Tibial nerve (tissue), 4 donors: ENCODE results near the gene PVALEF. TPM values are rescaled to one million over a fixed set of nuclear protein-coding genes. Genes with fewer than 3 reads are reported as not detected.
A peak's percentile ranks its signal among the peaks of the same experiment; 100 is the strongest.

Source experiments
- DNase-seq, 2 donors: peaks; one replicate each; pipeline ENCODE4 v3.0.0-alpha.2; 2019; ENCODE audit warnings: low spot score in 2 of 2
- H3K27ac ChIP-seq, 4 donors: fragments of 200-600 bp; sonication (generic) in 3 of 4; one replicate each; pipeline ENCODE4 v1.5.1; 2017 to 2019; ENCODE audit warnings: mild to moderate bottlenecking in 1 of 4
- H3K27me3 ChIP-seq, 2 donors: fragments of 200-600 bp; sonication (generic) in 1 of 2; one replicate each; pipeline versions ENCODE4 v1.5.1 to v1.6.0; 2017 to 2019
- H3K36me3 ChIP-seq, 3 donors: fragments of 200-600 bp; sonication (generic); one replicate each; pipeline ENCODE4 v1.5.1; 2018 to 2019
- H3K4me1 ChIP-seq, 4 donors: fragments of 200-600 bp; sonication (generic) in 3 of 4; one replicate each; pipeline ENCODE4 v1.5.1; 2017 to 2019
- H3K4me3 ChIP-seq, 4 donors: fragments of 200-600 bp; sonication (generic) in 3 of 4; one replicate each; pipeline ENCODE4 v1.5.1; 2017 to 2019; ENCODE audit warnings: mild to moderate bottlenecking in 1 of 4, moderate library complexity in 1 of 4
- H3K9me3 ChIP-seq, 4 donors: fragments of 200-600 bp; sonication (generic) in 3 of 4; one replicate each; pipeline ENCODE4 v1.5.1; 2017 to 2019
- EP300 ChIP-seq, 2 donors: sonication (generic); formaldehyde crosslinking; IDR thresholded peaks; one replicate each; pipeline ENCODE4 v1.6.1; 2017; ENCODE audit warnings: antibody characterized with exemption in 2 of 2, mild to moderate bottlenecking in 1 of 2
- POLR2A ChIP-seq, 2 donors: fragments of 450-650 bp; IDR thresholded peaks; one replicate each; pipeline ENCODE4 v1.6.1; 2017; ENCODE audit warnings: antibody characterized with exemption in 2 of 2, mild to moderate bottlenecking in 2 of 2, moderate library complexity in 2 of 2
- WGBS, 2 donors: methylation state at CpG; one replicate each; pipeline ENCODE4 v1.1.5; 2018; 5-methylcytosine and 5-hydroxymethylcytosine counted together
- total RNA-seq, 4 donors: library from RNA; depleted of rRNA; stranded (reverse); fragments of >200 nt; gene quantifications; one replicate each; pipeline ENCODE4 v1.1.0, GENCODE V29; 2016
- TF ChIP-seq, protein P1 (sequence below), 5 experiments: fragments of 200-600 bp in 3 of 5; fragments of 450-650 bp in 2 of 5; sonication (generic) in 3 of 5; IDR thresholded peaks; one replicate each; pipeline ENCODE4 v1.5.1; 2016 to 2019; ENCODE audit warnings: antibody characterized with exemption in 5 of 5, mild to moderate bottlenecking in 3 of 5, moderate library complexity in 2 of 5

The PVALEF gene
- total RNA-seq, result not detected

DNA sequence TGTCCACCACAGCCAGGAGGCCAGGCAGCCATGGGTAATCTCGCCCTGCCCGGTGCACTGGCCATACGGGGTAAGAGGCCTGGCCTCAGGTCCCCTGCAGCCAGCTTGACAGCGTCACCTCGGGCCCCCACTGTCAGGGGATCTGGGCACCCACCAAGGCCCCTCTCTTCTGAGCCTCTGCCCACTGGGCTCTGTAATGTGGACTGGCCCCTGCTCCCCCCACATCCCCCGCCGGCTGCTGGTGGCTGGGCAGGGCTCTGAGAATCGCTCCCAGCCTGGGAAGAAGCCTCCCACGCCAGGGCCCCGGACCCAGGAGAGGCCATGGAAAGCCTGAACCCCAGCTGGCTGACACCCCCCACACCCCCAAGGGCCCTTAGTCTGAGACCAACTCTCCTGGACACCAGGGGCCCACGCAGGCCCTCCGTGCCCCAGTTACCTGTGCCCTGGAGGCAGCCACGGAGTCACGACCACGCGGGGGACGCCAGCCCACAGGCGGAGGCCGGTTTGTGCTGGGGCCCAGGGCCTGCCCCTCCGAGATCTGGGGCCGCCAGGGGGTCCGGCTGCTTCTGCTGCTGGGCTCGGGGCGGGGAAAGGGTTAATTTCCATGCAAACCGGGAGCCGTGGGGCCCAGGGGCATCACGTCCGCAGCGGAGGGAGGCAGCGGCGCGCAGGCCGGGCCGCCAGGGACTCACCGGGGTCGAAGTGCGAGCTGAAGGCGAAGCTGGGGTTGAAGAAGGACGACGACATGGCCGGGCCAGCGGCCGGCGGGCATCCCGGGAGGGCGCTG, at the start of gene PVALEF:
PVALEF (plus strand) TSS at position 262 of the 787 bp plus-strand sequence. CDS start 15,720 bp downstream, outside the sequence.
- Histone ChIP-seq H3K36me3 (no peaks in the 10 kb centered on the region), H3K4me1 (peaks cover 0 to 36% (median 3%) of the 10 kb centered on the region in 4 donors), H3K9me3 (no peaks in the 10 kb centered on the region), H3K27ac (peak within 1 kb of the TSS; percentile 43 to 90 (median 78)), H3K27me3 (peaks cover 0 to 9% of the 10 kb centered on the region in 2 donors), H3K4me3 (peak within 1 kb of the TSS; percentile 37 to 61 (median 50))
- WGBS, 2 donors, result 17 to 39% methylated on average over 16 to 31 of the region's 46 CpGs
- no peak for TF ChIP-seq EP300 (IDR thresholded peaks at IDR 0.05)
- TF ChIP-seq, protein P1, sequence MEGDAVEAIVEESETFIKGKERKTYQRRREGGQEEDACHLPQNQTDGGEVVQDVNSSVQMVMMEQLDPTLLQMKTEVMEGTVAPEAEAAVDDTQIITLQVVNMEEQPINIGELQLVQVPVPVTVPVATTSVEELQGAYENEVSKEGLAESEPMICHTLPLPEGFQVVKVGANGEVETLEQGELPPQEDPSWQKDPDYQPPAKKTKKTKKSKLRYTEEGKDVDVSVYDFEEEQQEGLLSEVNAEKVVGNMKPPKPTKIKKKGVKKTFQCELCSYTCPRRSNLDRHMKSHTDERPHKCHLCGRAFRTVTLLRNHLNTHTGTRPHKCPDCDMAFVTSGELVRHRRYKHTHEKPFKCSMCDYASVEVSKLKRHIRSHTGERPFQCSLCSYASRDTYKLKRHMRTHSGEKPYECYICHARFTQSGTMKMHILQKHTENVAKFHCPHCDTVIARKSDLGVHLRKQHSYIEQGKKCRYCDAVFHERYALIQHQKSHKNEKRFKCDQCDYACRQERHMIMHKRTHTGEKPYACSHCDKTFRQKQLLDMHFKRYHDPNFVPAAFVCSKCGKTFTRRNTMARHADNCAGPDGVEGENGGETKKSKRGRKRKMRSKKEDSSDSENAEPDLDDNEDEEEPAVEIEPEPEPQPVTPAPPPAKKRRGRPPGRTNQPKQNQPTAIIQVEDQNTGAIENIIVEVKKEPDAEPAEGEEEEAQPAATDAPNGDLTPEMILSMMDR (IDR thresholded peaks at IDR 0.05), result no peak
- no peak for TF ChIP-seq POLR2A (IDR thresholded peaks at IDR 0.05)
- DNase-seq, result no peak

DNA sequence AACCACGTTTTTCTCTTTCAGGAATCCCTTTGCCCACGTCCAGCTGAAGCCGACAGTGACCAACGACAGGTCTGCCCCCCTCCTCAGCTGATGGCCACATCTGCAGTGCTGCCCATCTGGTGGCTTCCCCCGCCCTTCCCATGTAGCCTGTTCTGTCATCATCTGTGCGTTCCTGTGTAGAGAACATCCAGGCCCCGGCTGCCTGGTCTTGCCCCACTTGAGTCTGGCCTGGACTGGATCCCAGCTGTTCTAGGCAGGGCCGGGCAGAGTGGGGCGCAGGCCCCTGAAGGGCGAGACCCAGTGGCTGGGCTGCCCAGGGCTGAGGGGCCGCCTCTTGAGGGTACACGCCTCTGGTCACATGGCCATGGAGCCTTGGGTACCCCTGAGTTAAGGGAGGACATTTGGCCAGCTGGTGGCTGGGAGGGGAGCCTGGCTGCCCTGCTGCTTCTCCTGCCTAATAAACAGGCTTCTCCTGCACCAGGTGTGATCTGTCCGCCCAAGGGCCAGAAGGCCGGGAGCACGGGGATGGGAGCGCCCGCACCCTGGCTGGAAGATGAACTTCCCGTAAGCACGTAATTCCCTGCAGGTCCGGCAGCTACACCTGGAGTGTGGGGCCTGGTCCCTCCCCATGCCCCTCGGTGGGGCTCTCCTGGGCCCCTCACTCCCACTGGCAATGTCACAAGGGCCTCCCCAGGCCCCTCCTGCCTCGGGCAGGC, 49.4 kb upstream of the PVALEF start:
- Histone ChIP-seq H3K4me1 (peaks cover 0 to 66% (median 20%) of the 10 kb centered on the region in 4 donors), H3K9me3 (no peaks in the 10 kb centered on the region), H3K27me3 (no peaks in the 10 kb centered on the region), H3K36me3 (peaks cover 0 to 73% (median 0%) of the 10 kb centered on the region in 3 donors), H3K27ac (peak overlapping the region; percentile 32 to 93 (median 84)), H3K4me3 (no peak overlapping the region)
- no peak for DNase-seq
- no peak for TF ChIP-seq POLR2A (IDR thresholded peaks at IDR 0.05)
- TF ChIP-seq, protein P1 (IDR thresholded peaks at IDR 0.05), result no peak
- 62 to 69% methylated on average over 13 to 20 of the region's 22 CpGs for WGBS, 2 donors

DNA sequence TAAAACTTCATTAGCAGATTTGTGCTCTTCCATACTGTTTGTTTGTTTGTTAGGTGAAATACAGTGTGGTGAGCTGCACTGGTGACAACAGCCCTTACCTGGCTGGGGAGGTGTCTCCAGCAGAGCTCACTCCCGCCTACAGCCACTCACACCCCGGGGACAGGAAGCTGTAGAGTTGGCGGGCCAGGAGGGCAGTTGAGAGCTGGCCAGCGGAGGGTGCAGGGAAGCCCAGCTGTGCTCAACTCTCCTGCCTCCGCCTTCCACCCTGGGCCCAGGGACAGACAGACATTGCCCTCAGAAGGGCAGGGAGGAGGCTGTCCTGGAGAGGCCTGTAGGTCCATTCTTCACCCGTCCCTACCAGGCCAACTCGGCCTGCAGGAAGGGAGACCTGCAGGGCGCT, 48.6 kb upstream of the PVALEF start:
- Histone ChIP-seq H3K27me3 (no peaks in the 10 kb centered on the region), H3K4me1 (peaks cover 0 to 69% (median 22%) of the 10 kb centered on the region in 4 donors), H3K4me3 (no peak overlapping the region), H3K36me3 (peaks cover 0 to 66% (median 0%) of the 10 kb centered on the region in 3 donors), H3K9me3 (no peaks in the 10 kb centered on the region), H3K27ac (peak overlapping the region; percentile 32 to 93 (median 84))
- TF ChIP-seq POLR2A (IDR thresholded peaks at IDR 0.05), result no peak
- no peak for TF ChIP-seq EP300 (IDR thresholded peaks at IDR 0.05)
- TF ChIP-seq, protein P1 (IDR thresholded peaks at IDR 0.05), result no peak
- DNase-seq, result no peak
- 76 to 87% methylated on average over 3 to 8 of the region's 8 CpGs for WGBS, 2 donors

DNA sequence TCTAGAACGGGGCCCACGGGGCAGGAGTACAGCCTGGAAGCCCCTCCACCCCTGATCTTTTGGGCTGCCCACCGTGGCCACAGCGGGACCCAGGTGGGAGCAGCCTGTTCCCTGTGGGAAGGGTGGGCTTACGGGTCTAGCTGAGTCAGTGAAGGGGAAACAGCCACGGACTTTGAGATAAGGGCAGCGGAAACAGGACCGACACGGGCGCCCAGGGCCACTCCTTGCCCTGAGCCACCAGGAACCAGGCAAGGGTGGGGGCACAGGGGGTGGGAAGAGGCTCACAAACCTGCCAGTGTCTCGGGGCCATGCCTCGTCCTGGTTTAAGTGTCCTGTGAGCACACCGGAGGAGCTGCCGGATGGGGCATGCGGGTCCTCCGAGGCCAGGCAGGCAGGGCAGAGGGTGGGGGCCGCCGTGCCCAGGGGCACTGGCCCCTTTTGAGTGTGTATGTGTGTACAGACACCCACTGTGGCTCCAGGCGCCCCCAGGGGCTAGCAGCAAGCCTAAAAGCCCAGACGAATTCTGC, 47.6 kb upstream of the PVALEF start:
- Histone ChIP-seq H3K27me3 (no peaks in the 10 kb centered on the region), H3K36me3 (peaks cover 0 to 56% (median 0%) of the 10 kb centered on the region in 3 donors), H3K4me3 (no peak overlapping the region), H3K9me3 (no peaks in the 10 kb centered on the region), H3K4me1 (peaks cover 0 to 74% (median 25%) of the 10 kb centered on the region in 4 donors), H3K27ac (peak overlapping the region; percentile 51 to 93 (median 84))
- TF ChIP-seq EP300 (IDR thresholded peaks at IDR 0.05), result no peak
- no peak for TF ChIP-seq POLR2A (IDR thresholded peaks at IDR 0.05)
- TF ChIP-seq, protein P1 (IDR thresholded peaks at IDR 0.05), result no peak
- no peak for DNase-seq
- WGBS, 2 donors, result 61 to 69% methylated on average over 10 to 13 of the region's 20 CpGs
